Stomach (tissue), 9 donors: ENCODE data around the gene CA6. TPM values are rescaled to one million over a fixed set of nuclear protein-coding genes. Genes with fewer than 3 reads are reported as not detected.

Experiments
- DNase-seq, 2 donors: peaks; one replicate each; pipeline versions ENCODE4 v3.0.0 to v3.0.0-alpha.2; 2013 to 2019
- H3K27ac ChIP-seq, 5 donors: fragments of 200-600 bp in 4 of 5; sonication (generic) in 4 of 5; one replicate each; pipeline ENCODE4 v1.5.1; 2013 to 2019; ENCODE audit warnings: mild to moderate bottlenecking in 1 of 5, moderate library complexity in 1 of 5
- H3K27me3 ChIP-seq, 3 donors: fragments of 200-600 bp; sonication (generic); one replicate each; pipeline ENCODE4 v1.5.1; 2017 to 2019; ENCODE audit warnings: mixed run types in 1 of 3
- H3K36me3 ChIP-seq, 4 donors: fragments of 200-600 bp; sonication (generic); 1 replicate in 3 of 4; 2 replicates in 1 of 4; pipeline ENCODE4 v1.5.1; 2016 to 2019
- H3K4me1 ChIP-seq, 4 donors: fragments of 200-600 bp; sonication (generic); one replicate each; pipeline ENCODE4 v1.5.1; 2016 to 2019
- H3K4me3 ChIP-seq, 4 donors: fragments of 200-600 bp; sonication (generic) in 3 of 4; one replicate each; pipeline ENCODE4 v1.5.1; 2016 to 2019; ENCODE audit warnings: mild to moderate bottlenecking in 1 of 4
- H3K9me3 ChIP-seq, 4 donors: fragments of 200-600 bp; sonication (generic); one replicate each; pipeline ENCODE4 v1.5.1; 2016 to 2019
- CTCF ChIP-seq, 7 experiments: fragments of 450-650 bp in 4 of 7; fragments of 200-600 bp in 3 of 7; sonication (generic) in 3 of 7; IDR thresholded peaks; one replicate each; pipeline ENCODE4 v1.5.1; 2016 to 2019; ENCODE audit warnings: antibody characterized with exemption in 7 of 7, control low read depth in 2 of 7, mild to moderate bottlenecking in 1 of 7
- EP300 ChIP-seq: sonication (generic); formaldehyde crosslinking; IDR thresholded peaks from one replicate; pipeline ENCODE4 v1.6.1; 2017; ENCODE audit warnings: antibody characterized with exemption
- POLR2A ChIP-seq, 4 donors: fragments of 450-650 bp; IDR thresholded peaks; one replicate each; pipeline ENCODE4 v1.6.1; 2016; ENCODE audit warnings: antibody characterized with exemption in 4 of 4, control low read depth in 2 of 4, mild to moderate bottlenecking in 1 of 4, moderate library complexity in 1 of 4
- POLR2AphosphoS5 ChIP-seq, 3 donors: sonication (generic); formaldehyde crosslinking; IDR thresholded peaks; one replicate each; pipeline ENCODE4 v1.6.1; 2016; ENCODE audit warnings: antibody characterized with exemption in 3 of 3
- WGBS, 5 donors: extraction: QIAGEN DNeasy Blood & Tissue Kit in 3 of 5; methylation state at CpG; one replicate each; pipeline versions ENCODE4 v1.1.5 to v1.1.7; 2013 to 2018; 5-methylcytosine and 5-hydroxymethylcytosine counted together
- intact Hi-C: fragments of 100-400 bp; cut with DNase I; formaldehyde crosslinking; loops from one replicate; pipeline ENCODE4 v1.15.1; 2023; ENCODE audit warnings: low total_unique reads
- polyA plus RNA-seq, 3 donors: library from polyadenylated mRNA; stranded (reverse); fragments of 200-250 nt; gene quantifications; one replicate each; pipeline ENCODE4 v1.2.3, GENCODE V29; 2013
- total RNA-seq, 5 donors: library from RNA; depleted of rRNA; stranded (reverse); fragments of >200 nt; gene quantifications; one replicate each; pipeline versions ENCODE4 v1.1.0 to v1.2.3, GENCODE V29; 2014 to 2016
- donor health status: healthy with polysubstance abuse.
- donor health status: Bipolar disorder and iron deficiency.
- donor health status: healthy.

CA6 gene
- total and polyA plus RNA-seq, 8 donors = not detected

GRCh38 chr1:9008236-9008635 lies 62.6 kb downstream of the CA6 start:
- Histone ChIP-seq H3K4me1 (peaks cover 0 to 10% (median 6%) of the 10 kb centered on the region in 4 donors), H3K27ac (no peak overlapping the region), H3K27me3 (no peaks in the 10 kb centered on the region), H3K36me3 (no peaks in the 10 kb centered on the region), H3K4me3 (no peak overlapping the region), H3K9me3 (no peaks in the 10 kb centered on the region)
- DNase-seq = peak in 1 of 2 donors; percentile 29
- 82 to 91% (median 86%) methylated on average over 10 of the region's 10 CpGs for WGBS, 5 donors
- intact Hi-C loops = no loop called here
- TF ChIP-seq POLR2AphosphoS5 (IDR thresholded peaks at IDR 0.05) = no peak
- no peak for TF ChIP-seq CTCF (IDR thresholded peaks at IDR 0.05)
- no peak for TF ChIP-seq EP300
- no peak for TF ChIP-seq POLR2A (IDR thresholded peaks at IDR 0.05)

- Histone ChIP-seq H3K4me1 (peaks cover 0 to 10% (median 6%) of the 10 kb centered on the region in 4 donors), H3K4me3 (no peak overlapping the region), H3K9me3 (no peaks in the 10 kb centered on the region), H3K27ac (no peak overlapping the region), H3K27me3 (no peaks in the 10 kb centered on the region), H3K36me3 (no peaks in the 10 kb centered on the region)
- TF ChIP-seq EP300 (no peak), POLR2A (IDR thresholded peaks at IDR 0.05) (no peak), POLR2AphosphoS5 (IDR thresholded peaks at IDR 0.05) (no peak), CTCF (IDR thresholded peaks at IDR 0.05) (peak in 3 of 7 experiments; percentile 10 to 45 (median 27))
- DNase-seq = peak; percentile 29 to 58
- intact Hi-C loops = no loop called here
- WGBS, 5 donors = 52 to 58% (median 57%) methylated on average over 19 to 21 of the region's 21 CpGs
Observed at GRCh38 chr1:9009438-9010370, 64.0 kb downstream of the CA6 start.

GRCh38 chr1:9010781-9011323 lies 65.2 kb downstream of the CA6 start:
- Histone ChIP-seq H3K27ac (no peak overlapping the region), H3K4me1 (peaks cover 0 to 4% (median 0%) of the 10 kb centered on the region in 4 donors), H3K27me3 (no peaks in the 10 kb centered on the region), H3K9me3 (no peaks in the 10 kb centered on the region), H3K36me3 (no peaks in the 10 kb centered on the region), H3K4me3 (no peak overlapping the region)
- intact Hi-C loops = no loop called here
- no peak for DNase-seq
- WGBS, 5 donors = 66 to 89% (median 73%) methylated on average over 8 of the region's 8 CpGs
- no peak for TF ChIP-seq POLR2A (IDR thresholded peaks at IDR 0.05)
- no peak for TF ChIP-seq EP300
- no peak for TF ChIP-seq CTCF (IDR thresholded peaks at IDR 0.05)
- no peak for TF ChIP-seq POLR2AphosphoS5 (IDR thresholded peaks at IDR 0.05)

- TF ChIP-seq POLR2A (IDR thresholded peaks at IDR 0.05) (no peak), CTCF (IDR thresholded peaks at IDR 0.05) (no peak), EP300 (no peak), POLR2AphosphoS5 (IDR thresholded peaks at IDR 0.05) (no peak)
- Histone ChIP-seq H3K27ac (no peak overlapping the region), H3K4me1 (peaks cover 0 to 4% (median 0%) of the 10 kb centered on the region in 4 donors), H3K36me3 (no peaks in the 10 kb centered on the region), H3K27me3 (no peaks in the 10 kb centered on the region), H3K9me3 (no peaks in the 10 kb centered on the region), H3K4me3 (no peak overlapping the region)
- WGBS, 5 donors = 71 to 83% (median 78%) methylated on average over 8 of the region's 8 CpGs
- no peak for DNase-seq
- intact Hi-C loops = no loop called here
Observed at GRCh38 chr1:9013819-9014218, 68.2 kb downstream of the CA6 start.
